HG03025 (cell line): Measurements from ENCODE around the gene PPFIA2.
"Not testable (repeated sequence)": the region's sequence is repeated elsewhere in the genome, so short reads cannot be mapped to it uniquely, and the experiment has no call there.

Experiments used
- ATAC-seq: cut with Tn5 transposase; IDR thresholded peaks from one replicate; pipeline ENCODE4 v1.9.1; 2021; ENCODE audit warnings: mild to moderate bottlenecking, moderate library complexity; ENCODE audit not compliant: unreplicated experiment, low FRiP score

Gene PPFIA2

GRCh38 chr12:81222846-81223592, 536.1 kb downstream of the PPFIA2 start:
- ATAC-seq: no peak

GRCh38 chr12:81221681-81222080, 537.5 kb downstream of the PPFIA2 start:
- ATAC-seq: no peak

GRCh38 chr12:81216739-81217138, 542.4 kb downstream of the PPFIA2 start:
- no peak for ATAC-seq

DNA sequence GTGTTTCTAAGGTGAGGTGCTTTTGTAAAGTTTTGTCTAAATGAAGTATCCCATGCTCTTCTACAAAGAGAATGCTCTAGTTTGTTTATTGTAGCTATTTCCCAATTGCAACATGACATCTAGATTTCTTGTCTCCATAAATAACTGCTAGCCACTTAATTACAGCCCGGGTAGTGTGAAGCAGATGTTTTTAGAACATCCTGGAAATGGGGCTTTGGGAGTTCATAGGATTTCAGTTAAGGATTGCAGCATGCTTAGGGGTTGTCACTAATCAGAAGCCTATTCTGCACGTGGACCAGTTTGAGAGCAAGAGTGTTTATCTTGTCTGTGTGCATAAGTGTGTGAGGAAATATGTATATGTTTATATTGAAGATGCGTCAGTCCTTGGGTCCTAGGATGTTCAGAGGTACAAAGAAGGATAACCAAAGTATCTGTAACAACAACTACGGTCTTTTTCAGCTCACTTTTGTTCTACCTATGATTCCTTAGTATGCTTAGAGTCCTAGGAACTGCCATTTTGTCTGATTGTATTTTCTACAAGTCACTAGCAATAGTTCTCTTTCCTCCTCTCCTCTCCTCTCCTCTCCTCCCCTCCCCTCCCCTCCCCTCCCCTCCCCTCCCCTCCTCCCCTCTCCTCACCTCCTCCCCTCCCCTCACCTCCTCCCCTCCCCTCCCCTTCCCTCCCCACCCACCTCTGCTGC, 546.0 kb downstream of the PPFIA2 start:
- ATAC-seq: no peak

GRCh38 chr12:81211306-81211705, 547.8 kb downstream of the PPFIA2 start:
- no peak for ATAC-seq

- ATAC-seq: not testable (repeated sequence)
These were observed 549.4 kb downstream of the PPFIA2 start for GRCh38 chr12:81209772-81210225.

DNA sequence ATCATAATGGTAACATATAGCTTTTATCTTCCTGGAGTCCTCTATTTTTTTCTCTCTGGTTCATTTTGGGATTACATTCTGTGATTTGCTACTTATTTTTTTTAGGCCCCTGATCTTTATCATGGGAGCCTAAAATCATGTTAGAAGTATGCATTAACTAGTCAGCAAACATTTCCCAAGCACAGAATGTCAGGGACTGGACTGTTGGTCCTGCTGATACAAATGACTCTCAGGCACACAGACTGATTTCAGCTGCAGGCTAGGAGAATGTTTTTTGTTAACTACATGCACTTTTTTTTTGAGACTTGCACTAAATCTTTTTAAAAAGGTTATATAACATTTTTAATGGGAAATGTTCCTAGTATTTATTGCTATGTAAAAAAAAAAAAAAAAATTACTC, 550.1 kb downstream of the PPFIA2 start:
- ATAC-seq: no peak

GRCh38 chr12:81208187-81208911, 550.8 kb downstream of the PPFIA2 start:
- ATAC-seq: no peak
